Measurements from ENCODE around the gene ADGRD1. TPM values are rescaled to one million over a fixed set of nuclear protein-coding genes. Genes with fewer than 3 reads are reported as not detected.

The ADGRD1 gene
- total RNA-seq, 3 donors from 2014 or later: 11.6 to 47.5 (median 18.7) TPM

DNA sequence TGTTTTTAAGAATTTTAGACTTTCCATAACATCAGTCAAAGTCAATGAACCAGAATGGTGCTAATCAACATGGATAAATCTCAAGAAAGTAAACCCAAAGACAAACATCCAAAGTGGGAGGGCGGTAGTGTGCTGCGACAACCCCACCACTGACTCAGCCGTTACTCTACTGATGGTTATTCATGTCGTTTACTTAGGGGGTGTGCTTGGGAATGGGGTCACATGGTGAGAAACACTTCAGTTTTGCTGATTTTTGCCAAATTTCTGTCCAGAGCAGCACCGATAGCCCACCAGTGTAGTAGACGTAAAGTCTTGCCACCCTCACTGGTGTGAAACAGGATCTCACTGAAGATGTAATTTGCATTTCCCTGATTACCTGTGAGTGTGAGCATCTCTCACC is 99.9 kb downstream of the ADGRD1 start:
- DNase-seq (ENCODE audit: low spot score in 2 of 2): no peak
- Histone ChIP-seq H3K36me3 (no peaks in the 10 kb centered on the region), H3K4me3 (no peak overlapping the region), H3K4me1 (no peaks in the 10 kb centered on the region), H3K27me3 (no peaks in the 10 kb centered on the region), H3K27ac (no peak overlapping the region), H3K9me3 (no peaks in the 10 kb centered on the region)
- intact Hi-C loops (cut with DNase I; ENCODE audit: low total_unique reads): no loop called here
- TF ChIP-seq POLR2AphosphoS5 (IDR thresholded peaks at IDR 0.05) (no peak), CTCF (IDR thresholded peaks at IDR 0.05) (no peak), POLR2A (IDR thresholded peaks at IDR 0.05) (no peak)

GRCh38 chr12:131054345-131055092 is 100.8 kb downstream of the ADGRD1 start:
- TF ChIP-seq POLR2AphosphoS5 (IDR thresholded peaks at IDR 0.05) (no peak), POLR2A (IDR thresholded peaks at IDR 0.05) (no peak), CTCF (IDR thresholded peaks at IDR 0.05) (no peak)
- Histone ChIP-seq H3K4me1 (no peaks in the 10 kb centered on the region), H3K4me3 (no peak overlapping the region), H3K27ac (no peak overlapping the region), H3K9me3 (no peaks in the 10 kb centered on the region), H3K27me3 (no peaks in the 10 kb centered on the region), H3K36me3 (no peaks in the 10 kb centered on the region)
- no peak for DNase-seq (ENCODE audit: low spot score in 2 of 2)
- intact Hi-C loops (cut with DNase I; ENCODE audit: low total_unique reads): no loop called here

- no peak for DNase-seq (ENCODE audit: low spot score in 2 of 2)
- Histone ChIP-seq H3K36me3 (no peaks in the 10 kb centered on the region), H3K4me1 (no peaks in the 10 kb centered on the region), H3K4me3 (no peak overlapping the region), H3K9me3 (no peaks in the 10 kb centered on the region), H3K27ac (no peak overlapping the region), H3K27me3 (no peaks in the 10 kb centered on the region)
- intact Hi-C loops (cut with DNase I; ENCODE audit: low total_unique reads): no loop called here
- no peak for TF ChIP-seq POLR2AphosphoS5 (IDR thresholded peaks at IDR 0.05)
- no peak for TF ChIP-seq CTCF (IDR thresholded peaks at IDR 0.05)
- TF ChIP-seq POLR2A (IDR thresholded peaks at IDR 0.05): no peak
Observed at GRCh38 chr12:131055093-131055465, 101.4 kb downstream of the ADGRD1 start.

DNA sequence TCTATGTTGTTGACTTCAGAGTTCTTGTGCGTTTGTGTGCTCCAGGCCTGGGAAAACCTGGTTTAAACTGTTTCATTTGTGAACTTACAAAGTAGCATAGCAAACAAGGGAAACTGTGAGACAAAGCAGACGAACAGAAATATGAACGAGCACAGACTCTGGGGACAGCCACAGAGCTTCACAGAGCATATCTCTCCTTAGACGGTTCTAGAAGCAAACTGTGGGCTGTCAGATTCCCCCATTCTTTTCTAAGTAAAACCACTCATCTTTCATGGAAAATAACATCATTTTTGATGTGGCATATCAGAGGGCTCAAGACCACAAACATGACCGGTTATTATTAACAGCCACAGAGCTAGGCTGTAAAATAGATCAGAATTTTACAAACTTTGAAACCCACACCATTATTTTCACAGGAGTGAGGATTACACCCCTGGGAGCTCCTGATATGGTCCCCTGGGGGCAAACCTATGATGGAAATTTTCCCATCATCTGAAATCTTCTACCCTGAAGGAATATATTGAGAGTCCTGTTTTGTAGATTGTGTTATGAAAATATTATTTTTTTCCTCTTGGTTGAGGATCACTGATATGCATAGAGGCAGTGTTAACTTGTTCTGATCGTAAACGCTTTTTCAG is 102.0 kb downstream of the ADGRD1 start:
- H3K27me3 ChIP-seq: no peaks in the 10 kb centered on the region
- no peak overlapping the region for H3K27ac ChIP-seq
- TF ChIP-seq POLR2A (IDR thresholded peaks at IDR 0.05) (no peak), POLR2AphosphoS5 (IDR thresholded peaks at IDR 0.05) (no peak), CTCF (IDR thresholded peaks at IDR 0.05) (no peak)
- H3K9me3 ChIP-seq: no peaks in the 10 kb centered on the region
- no peaks in the 10 kb centered on the region for H3K4me1 ChIP-seq
- no peak for DNase-seq (ENCODE audit: low spot score in 2 of 2)
- no peak overlapping the region for H3K4me3 ChIP-seq
- no peaks in the 10 kb centered on the region for H3K36me3 ChIP-seq
- intact Hi-C loops (cut with DNase I; ENCODE audit: low total_unique reads): no loop called here

DNA sequence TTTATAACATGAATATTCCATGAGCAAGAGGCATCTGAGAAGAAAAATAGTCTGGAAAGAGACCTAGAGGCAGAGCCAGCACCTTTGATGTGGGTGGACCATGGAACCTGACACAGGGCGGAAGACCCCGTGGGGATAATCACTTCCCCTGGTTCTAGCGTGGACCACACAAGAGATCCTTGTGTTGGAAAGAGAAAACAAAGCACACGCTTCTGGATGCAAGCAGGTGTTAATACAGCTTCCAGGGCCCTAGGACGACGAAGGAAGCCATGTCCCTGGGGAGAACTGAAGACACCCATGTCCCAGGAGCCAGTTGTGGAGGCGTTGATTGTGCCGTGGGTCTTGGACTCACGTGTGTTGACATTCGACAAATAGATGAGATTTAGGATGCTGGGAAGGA is 102.9 kb downstream of the ADGRD1 start:
- H3K36me3 ChIP-seq: no peaks in the 10 kb centered on the region
- H3K9me3 ChIP-seq: no peaks in the 10 kb centered on the region
- H3K4me1 ChIP-seq: no peaks in the 10 kb centered on the region
- H3K27ac ChIP-seq: no peak overlapping the region
- intact Hi-C loops (cut with DNase I; ENCODE audit: low total_unique reads): no loop called here
- no peak overlapping the region for H3K4me3 ChIP-seq
- TF ChIP-seq POLR2AphosphoS5 (IDR thresholded peaks at IDR 0.05) (no peak), POLR2A (IDR thresholded peaks at IDR 0.05) (no peak), CTCF (IDR thresholded peaks at IDR 0.05) (no peak)
- no peak for DNase-seq (ENCODE audit: low spot score in 2 of 2)
- peaks cover 0 to 2% of the 10 kb centered on the region in 2 donors for H3K27me3 ChIP-seq

Measured in breast epithelium (tissue), 4 donors.